ENCODE results near the gene EXOSC1.
"Not testable (repeated sequence)": the region's sequence is repeated elsewhere in the genome, so short reads cannot be mapped to it uniquely, and the experiment has no call there.

The EXOSC1 gene, protein sequence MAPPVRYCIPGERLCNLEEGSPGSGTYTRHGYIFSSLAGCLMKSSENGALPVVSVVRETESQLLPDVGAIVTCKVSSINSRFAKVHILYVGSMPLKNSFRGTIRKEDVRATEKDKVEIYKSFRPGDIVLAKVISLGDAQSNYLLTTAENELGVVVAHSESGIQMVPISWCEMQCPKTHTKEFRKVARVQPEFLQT

GRCh38 chr10:97445722-97446639 lies at the start of gene EXOSC1, which contains the start of gene ZDHHC16:
Gene EXOSC1 (minus strand): TSS chr10:97446006. CDS start chr10:97445985, 21 bp downstream.
Gene ZDHHC16 (plus strand): TSS chr10:97446175. CDS start chr10:97451676, 5,501 bp downstream.
- peak; percentile 90 for DNase-seq (ENCODE audit: low spot score)

DNA sequence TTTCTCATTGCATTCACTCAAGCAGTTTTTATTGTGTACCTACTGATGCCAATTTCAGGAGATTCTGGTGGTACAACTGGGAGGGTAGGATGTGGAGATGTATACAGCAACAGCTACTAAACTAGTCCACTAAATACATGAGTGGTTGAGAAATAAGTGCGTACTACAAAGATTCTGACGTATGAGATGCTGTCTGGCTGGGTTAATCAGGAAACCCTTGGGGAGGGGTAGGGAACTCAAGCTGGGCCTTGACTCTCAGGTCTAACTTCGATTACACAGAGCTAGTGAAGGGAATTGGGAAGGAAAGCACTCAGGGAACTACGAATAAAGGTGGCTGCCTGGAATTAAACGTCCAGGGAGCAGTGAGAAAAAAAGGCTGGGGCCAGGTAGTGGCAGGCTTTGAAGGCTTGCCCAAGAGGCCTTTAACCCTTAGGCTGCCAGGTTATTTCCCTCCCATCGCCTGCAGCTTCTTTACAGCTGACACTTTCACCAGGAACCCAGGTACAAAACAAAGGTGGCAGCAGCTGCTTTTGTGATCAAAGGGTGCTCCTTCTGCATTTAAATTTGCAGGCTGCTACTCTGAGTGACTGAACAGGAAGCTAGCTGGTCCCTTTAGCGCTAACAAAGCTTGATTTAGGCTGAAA lies 49.2 kb upstream of the EXOSC1 start:
- no peak for DNase-seq (ENCODE audit: low spot score)

DNA sequence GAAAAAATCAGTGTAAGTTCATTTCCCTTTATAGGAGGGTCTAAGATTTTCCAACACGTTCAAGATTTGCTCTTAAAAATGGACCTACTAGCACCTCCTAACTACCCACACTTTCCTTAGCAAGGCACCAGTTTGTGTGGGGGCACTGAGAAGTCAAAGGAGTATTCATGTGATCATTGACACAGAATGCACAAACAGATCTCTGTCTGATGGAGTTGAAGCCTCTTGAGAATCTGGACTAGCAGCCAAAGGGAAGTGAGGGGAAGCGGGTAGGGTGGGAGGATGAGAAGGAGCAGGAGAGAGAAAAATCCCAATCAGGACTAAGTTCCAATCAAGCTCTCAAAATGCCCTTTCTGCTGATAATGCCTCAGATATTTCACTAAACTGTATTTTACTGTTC lies 48.3 kb upstream of the EXOSC1 start:
- DNase-seq (ENCODE audit: low spot score) = no peak

- no peak for DNase-seq (ENCODE audit: low spot score)
These were observed 44.8 kb upstream of the EXOSC1 start for GRCh38 chr10:97490592-97490991.

GRCh38 chr10:97485647-97486281 lies 40.0 kb upstream of the EXOSC1 start:
- no peak for DNase-seq (ENCODE audit: low spot score)

- no peak for DNase-seq (ENCODE audit: low spot score)
These were observed 38.1 kb upstream of the EXOSC1 start for GRCh38 chr10:97483921-97484320.

DNA sequence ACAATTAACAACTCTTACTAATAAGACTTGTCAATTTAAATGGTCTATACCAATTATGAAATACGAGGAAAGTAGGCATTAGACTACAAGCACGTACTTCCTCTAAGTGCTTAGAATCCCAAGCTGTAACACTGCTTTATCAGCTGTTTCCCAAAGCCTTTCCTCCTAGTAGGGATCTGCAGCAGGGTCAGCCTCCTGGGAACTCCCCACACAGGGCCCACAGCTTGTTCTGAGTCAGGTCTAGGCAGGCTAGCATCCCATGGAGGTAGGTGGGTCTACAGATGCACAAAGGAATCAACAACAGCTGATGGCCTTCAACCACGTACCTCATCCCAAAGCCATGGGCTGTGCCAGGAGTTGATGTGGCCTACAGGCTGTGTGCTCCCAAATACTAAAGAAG lies 37.7 kb upstream of the EXOSC1 start:
- no peak for DNase-seq (ENCODE audit: low spot score)

- no peak for DNase-seq (ENCODE audit: low spot score)
These were observed 36.6 kb upstream of the EXOSC1 start for GRCh38 chr10:97482381-97482780.

DNA sequence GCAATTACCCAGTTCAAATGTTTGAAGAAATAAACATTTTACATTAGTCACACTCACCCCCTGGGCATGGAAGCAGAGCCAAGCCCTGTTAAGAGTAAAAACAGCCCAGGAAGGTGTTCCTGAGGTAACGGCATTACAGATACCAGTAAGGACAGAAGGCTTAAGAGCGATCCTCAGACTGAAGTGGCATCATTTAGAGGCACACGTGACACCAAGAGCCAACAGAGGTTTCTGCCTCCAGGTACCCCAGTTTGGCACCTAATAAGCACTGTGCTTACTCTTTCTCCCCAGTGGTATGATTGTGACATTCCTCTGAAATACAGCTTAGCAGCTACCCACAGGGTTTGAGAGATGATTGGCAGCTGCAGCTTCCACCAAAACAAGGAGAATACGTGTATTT lies 35.3 kb upstream of the EXOSC1 start:
- no peak for DNase-seq (ENCODE audit: low spot score)

DNA sequence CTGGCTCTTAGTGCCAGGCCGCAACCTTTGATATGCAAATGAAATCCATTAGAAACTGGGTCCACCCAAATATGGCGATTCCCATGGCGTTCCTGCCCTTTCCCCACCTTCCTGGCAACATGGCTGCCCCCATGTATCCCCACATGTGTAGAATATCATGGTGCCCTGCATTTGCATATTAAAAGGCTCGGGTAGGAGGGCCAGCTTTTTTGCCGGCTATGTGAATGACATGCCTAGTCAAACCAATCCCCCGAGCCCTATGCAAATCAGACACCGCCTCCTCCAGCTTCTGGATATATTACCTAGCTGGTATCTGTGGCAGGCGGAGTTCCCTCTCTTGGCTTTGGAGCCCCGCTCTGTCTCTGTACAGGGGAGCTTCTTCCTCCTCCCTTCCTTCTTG lies 34.1 kb upstream of the EXOSC1 start:
- no peak for DNase-seq (ENCODE audit: low spot score)

DNA sequence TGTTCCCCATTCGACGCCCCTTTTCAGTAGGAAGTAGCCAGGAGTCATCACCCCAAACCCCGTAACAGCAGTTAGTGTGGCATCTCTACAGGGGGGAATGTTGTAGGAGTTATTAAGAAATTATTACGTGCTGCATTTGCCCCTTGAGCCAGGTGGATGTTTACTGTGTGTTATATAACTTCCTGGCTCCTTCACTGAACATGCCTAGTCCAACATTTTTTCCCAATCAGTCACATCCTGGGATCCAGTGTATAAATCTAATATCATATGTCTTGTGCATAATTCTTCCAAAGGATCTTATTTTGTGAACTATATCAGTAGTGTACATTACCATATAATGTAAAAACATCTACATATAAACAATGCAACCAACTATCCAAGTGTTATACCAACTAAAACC lies 33.6 kb upstream of the EXOSC1 start:
- DNase-seq (ENCODE audit: low spot score) = not testable (repeated sequence)

DNA sequence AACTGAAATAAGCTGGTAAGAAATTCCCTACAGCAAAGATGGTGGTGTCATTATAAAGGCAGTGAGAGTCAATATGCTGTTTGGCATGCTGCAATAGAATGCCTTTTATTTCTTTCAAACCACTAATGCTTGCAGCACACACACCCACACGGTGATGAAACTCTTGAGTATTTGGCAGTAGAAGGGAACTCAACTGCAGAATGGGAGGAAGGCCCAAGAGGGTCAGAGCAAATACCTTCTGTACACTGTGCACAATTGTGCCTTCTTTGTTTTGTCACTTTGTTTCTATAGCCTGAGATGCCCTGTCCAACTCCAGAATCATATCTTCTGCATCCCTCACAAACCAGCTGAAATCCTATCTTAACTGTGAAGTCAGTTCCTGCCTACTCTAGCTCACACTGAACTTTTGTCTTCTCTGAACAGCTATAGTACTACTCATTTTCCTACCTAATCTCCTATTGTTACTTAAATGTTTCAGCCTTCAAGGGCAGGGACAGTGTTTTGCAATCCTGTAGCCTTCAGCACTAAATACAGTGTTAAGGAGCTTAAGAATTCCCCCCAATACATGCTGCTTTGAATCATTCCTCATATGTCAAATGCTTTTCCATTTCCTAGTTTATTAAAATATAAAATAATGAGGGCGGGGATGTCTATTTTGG lies 30.3 kb upstream of the EXOSC1 start:
- DNase-seq (ENCODE audit: low spot score) = no peak

GRCh38 chr10:97474918-97475317 lies 29.1 kb upstream of the EXOSC1 start:
- DNase-seq (ENCODE audit: low spot score) = no peak

DNA sequence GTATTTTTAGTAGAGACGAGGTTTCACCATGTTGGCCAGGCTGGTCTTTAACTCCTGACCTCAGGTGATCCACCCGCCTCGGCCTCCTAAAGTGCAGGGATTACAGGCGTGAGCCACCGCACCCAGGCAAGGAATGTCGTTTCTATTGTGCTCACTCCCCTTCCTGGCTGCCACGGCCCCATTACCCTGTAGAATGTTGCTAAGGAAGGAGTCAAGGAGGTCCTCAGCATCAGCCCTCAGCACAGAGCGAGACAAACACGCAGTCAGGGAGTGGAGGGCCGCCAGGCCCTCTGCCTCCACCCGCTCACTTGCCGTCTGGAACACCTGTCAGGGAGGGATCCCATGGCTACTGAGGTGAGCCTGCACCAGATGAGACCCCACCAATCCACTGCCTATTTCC lies 23.0 kb upstream of the EXOSC1 start:
- not testable (repeated sequence) for DNase-seq (ENCODE audit: low spot score)

GRCh38 chr10:97468162-97468561 lies 22.4 kb upstream of the EXOSC1 start:
- DNase-seq (ENCODE audit: low spot score) = no peak

GRCh38 chr10:97466755-97467154 lies 20.9 kb upstream of the EXOSC1 start:
- DNase-seq (ENCODE audit: low spot score) = no peak

DNA sequence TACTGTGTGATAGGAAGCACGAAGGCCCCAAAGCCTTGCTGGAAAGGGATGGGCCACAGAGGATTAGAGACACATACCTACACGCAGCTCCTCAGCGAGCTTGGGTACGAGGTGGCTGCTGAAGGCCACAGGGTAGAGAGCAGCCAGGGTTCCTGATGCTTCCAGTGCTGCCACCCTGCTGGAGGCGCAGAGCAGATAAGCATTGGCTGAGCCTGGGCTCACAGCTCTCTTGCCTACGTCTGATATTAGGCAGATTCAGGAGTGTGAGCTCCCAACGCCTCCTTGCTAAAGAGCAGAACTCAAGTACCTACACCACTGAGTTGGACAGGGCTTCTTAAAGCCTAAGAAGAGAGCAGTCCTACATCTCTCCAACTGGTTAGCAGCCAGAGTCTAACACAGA lies 20.2 kb upstream of the EXOSC1 start:
- no peak for DNase-seq (ENCODE audit: low spot score)

GRCh38 chr10:97464226-97464625 lies 18.4 kb upstream of the EXOSC1 start:
- no peak for DNase-seq (ENCODE audit: low spot score)

GRCh38 chr10:97463363-97464132 lies 17.7 kb upstream of the EXOSC1 start:
- peak; percentile 68 for DNase-seq (ENCODE audit: low spot score)

DNA sequence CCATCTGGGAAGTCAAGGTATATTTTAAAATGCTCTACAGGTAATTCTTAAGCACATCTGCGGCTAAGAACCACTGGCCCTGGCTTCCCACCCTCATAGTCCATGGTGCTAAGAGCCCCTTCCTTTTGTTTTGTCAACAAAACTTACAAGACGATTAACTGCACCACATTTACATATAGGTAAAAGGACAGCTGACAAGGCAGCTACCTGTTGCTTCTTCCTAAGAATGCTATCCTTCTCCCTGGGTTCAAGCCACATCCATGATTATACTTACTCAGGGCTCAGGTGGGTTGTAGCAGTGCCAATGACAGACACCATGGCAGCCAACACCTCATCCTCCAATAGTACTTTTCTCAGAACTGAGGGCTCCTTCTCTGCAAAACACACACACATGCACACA lies 16.5 kb upstream of the EXOSC1 start:
- no peak for DNase-seq (ENCODE audit: low spot score)

- no peak for DNase-seq (ENCODE audit: low spot score)
These were observed 14.1 kb upstream of the EXOSC1 start for GRCh38 chr10:97459933-97460332.
